EH (cell line): ENCODE measurements around the gene GIT1.

ENCODE experiments used
- DNase-seq: peaks from one replicate; pipeline ENCODE4 v3.0.0-alpha.2; 2015; ENCODE audit warnings: low read depth

The GIT1 gene

GRCh38 chr17:29589524-29590410, at the start of gene GIT1:
TSS of gene GIT1 (minus strand) at chr17:29589648. CDS start at chr17:29589378, 270 bp downstream.
- peak; percentile 87 for DNase-seq

DNA sequence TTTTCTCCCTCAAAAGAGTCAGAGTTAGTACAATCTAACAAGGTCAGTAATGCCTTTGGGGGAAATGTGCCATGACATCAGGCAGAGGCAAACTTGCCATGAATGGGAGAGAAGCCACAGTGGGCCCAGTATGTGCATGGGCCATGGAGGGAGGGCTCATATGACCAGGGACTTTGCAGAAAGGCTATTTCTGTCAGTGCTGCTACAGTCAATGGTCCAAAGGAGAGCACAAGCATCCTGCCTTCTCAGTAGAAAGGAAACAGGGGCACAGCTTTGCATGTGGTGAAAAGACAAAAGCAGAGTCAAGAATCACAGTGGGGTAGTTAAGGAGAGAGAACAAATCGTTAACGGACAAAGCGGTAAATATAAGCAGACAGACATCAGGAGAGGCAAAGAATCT, 44.4 kb upstream of the GIT1 start:
- no peak for DNase-seq

- no peak for DNase-seq
Observed at GRCh38 chr17:29630630-29631193, 41.3 kb upstream of the GIT1 start.

DNA sequence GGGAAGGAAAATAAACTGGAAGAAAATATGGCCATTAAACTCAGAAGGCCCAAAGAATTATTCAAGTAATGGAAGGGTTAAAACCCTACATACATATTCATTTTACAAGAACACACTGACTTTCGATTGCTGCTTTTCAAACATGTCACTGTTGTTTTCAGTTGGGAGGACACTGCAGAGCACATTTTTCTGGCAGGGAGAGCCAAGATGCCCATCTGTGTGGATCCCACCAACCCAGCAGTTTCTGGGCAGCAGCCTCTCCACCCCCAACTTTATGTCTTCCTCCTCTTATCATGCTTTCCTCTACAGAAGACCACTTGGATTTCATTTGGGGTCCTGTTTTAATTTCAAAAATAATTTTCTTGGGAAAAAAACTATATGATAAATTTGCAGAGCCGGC, 40.4 kb upstream of the GIT1 start:
- DNase-seq = no peak

DNA sequence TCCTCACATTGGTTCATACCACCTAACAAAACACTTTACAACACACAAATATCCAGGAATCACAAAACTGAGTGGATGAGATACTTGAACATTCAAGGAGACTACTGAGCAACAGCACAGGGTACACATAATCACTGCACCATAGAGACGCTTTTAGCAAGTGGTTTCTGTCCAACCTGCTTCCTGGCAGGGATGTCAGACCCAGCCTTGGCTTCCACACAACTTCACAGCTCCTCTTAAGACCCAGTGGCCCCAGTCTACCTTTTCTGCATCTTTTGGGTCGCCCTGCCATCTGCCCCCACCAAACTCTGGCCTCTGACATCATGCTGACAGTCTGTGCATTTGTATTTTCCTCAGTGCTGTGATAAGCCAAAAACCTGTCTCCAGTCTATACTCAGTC, 39.2 kb upstream of the GIT1 start:
- no peak for DNase-seq

DNA sequence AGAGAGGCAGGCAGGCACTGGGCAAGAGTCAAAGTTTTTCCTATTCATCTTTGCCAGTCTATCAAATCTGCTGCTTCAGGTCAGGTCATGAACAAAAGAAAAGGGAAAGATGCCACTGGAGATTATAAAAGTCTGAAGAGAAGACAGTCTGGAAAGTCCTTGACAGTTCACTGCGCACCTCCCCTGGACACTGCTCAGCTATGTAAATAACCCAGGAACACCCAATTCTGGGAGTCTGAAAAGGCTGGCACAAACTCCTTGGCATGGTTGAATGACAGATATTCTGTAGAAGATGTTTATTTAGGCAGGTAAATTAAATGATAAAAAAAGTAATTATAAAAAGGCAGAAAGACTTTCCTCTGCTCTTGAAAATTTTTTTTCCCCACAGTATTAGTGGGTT, 38.5 kb upstream of the GIT1 start:
- DNase-seq = no peak

DNA sequence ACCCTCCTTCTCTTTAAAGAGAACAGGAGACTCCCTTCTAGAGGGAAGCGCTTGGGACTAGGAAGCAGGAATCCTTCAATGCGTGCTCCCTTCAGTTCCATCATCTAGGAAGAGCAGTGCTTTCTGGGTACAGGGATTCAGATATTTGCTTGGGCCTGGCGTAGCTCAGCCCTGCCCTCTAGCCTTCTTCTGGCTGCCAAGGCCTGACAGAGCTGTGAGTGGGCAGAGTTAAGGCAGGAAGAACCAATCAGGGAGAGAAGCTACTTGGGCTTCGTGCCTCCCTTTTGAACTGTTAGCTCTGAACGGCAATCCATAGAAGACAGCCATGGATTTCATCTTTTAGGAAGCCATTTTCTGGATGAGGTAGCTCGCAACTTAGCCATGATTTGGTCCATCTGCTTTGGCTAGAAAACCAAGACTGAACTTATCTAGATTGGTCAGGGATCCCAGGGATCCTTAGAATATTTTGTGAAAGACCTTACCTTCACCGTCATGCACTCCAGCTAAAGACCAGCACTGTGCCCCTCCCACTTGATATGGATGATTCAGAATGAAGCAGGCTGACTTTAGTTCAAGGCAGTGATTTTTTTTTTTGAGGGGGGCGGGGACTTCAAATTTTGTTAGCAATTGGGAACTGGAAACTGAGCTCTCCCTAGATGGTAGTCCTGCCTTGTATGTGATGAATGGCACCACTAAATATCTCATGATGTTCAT, 35.7 kb upstream of the GIT1 start:
- peak; percentile 55 for DNase-seq

DNA sequence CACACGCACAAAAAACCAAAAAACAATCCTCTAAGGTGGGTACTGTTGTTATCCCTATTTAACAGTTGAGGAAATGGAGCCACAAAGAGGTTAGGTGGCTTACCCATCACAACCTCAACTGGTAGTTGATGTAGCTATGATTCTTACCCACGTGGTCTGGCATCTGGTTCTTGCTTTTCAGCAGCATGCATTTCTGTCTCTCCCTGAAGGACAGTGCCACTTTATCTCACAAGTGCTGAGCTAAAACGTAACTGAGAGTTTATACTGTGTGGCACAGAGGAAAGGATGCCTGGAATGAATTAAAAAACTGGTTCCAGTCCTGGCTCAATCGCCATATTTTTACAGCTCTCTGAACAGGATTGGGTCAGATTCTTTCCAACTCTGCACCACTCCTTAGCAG, 35.1 kb upstream of the GIT1 start:
- DNase-seq = no peak

DNA sequence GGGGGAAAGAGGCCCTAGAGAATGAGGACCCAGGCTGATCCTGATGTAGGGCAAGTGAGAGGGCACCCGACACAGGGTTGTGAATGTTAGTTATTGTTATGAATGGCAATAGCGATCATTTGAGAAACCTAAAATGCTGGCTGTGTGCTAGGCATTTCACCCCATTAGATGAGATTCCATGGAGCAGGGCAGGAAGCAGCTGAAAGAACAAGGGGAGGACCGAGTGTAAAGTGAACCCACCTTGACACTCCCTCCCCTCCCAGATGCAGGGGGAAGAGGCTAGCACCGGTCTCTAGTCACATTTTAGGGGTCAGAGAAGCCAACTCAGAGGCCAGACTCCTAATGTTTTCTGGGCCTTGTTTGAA, 33.8 kb upstream of the GIT1 start:
- DNase-seq = no peak

DNA sequence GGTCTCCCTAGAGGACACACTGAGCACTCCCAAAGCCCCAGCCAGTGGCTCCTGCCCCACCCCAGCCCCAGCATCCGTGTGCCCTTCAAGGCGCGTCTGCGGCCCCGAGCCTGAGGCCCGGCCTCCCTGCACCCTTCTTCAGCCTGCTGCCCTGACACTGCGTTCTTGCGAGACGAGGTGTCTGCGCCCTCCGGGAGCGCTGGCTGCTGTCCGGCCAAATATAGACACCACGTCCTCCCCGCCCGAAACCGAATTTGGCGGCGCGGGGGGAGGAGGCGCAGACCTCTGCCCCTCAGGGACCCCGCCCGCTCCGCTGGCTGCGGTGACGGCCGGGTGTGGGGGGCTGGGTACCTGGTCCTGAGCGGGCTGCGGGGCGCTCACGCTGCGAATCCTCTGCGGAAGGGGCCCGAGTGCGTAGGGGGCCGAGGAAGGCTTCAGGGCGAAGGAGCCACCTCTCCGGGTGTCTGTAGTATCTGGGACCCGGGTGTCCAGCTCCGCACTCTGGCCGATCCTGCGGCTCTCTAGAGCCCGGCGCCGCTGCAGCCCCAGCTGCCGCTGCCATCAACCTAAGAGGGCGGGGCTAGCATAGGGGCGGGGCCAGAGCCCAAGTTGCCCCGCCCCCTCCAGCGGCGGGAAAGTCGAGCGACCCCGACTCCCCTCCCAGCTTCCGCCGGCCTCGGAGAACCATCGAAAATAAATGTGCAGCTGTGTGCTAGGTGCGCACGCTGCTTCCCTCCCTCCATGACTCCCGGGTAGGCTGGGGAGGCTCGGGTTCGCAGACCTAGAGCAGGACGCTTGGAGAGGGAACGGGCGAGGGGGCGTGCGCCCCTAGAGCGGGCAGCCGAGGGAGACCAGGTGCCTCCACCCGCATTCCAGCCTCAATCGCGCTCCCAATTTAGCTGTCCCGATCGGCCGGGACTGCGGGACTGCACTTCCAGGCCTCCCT, 33.2 kb upstream of the GIT1 start, which contains the start of gene CORO6:
CORO6 (minus strand) TSS at position 576 of the 946 bp plus-strand sequence. CDS start 1,491 bp downstream, outside the sequence.
- DNase-seq = peak; percentile 67

DNA sequence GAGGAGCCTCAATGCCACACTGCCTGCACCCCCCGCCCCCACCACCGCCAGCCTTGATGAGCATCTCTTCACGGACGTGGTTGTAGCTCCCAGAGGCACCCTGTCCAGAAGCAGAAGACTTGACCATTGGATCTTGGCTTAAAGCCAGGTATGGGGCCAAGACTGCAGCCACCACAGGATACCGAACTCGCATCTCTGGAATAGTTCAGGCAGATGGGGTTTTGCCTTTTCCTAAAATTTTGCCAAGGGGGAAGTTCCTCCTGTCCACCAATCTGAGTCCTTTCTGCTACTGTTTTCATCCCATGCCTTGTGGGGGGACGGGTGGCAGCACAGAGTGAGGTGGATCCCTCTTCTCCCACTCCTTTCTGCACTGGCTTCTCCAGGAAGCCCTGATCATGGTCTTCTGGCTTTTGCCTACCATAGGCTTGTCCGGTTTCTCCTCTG, 32.3 kb upstream of the GIT1 start:
- peak; percentile 46 for DNase-seq

GRCh38 chr17:29620779-29621500, 31.5 kb upstream of the GIT1 start:
- no peak for DNase-seq

DNA sequence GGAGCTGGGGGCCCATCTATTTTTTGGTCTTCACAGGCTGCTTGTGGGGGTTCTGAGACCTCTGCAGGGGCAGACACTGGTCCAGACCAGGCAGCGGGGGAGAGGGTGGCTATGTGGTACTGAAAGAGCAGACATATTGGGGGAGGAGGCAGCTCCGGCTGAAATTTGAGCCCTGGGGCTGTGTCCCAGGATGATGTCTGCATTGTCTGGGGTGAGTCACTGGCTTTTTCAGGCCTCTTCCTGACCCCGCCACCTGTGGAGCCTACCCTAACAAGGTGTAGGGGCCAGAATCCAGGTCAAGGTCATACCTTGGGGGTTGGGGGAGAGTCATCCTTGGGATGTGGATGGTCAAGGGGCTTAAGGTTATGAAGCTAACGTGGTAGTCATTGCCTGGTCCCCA, 30.8 kb upstream of the GIT1 start:
- peak; percentile 72 for DNase-seq

- DNase-seq = peak; percentile 77
Observed at GRCh38 chr17:29619251-29619650, 29.8 kb upstream of the GIT1 start.

DNA sequence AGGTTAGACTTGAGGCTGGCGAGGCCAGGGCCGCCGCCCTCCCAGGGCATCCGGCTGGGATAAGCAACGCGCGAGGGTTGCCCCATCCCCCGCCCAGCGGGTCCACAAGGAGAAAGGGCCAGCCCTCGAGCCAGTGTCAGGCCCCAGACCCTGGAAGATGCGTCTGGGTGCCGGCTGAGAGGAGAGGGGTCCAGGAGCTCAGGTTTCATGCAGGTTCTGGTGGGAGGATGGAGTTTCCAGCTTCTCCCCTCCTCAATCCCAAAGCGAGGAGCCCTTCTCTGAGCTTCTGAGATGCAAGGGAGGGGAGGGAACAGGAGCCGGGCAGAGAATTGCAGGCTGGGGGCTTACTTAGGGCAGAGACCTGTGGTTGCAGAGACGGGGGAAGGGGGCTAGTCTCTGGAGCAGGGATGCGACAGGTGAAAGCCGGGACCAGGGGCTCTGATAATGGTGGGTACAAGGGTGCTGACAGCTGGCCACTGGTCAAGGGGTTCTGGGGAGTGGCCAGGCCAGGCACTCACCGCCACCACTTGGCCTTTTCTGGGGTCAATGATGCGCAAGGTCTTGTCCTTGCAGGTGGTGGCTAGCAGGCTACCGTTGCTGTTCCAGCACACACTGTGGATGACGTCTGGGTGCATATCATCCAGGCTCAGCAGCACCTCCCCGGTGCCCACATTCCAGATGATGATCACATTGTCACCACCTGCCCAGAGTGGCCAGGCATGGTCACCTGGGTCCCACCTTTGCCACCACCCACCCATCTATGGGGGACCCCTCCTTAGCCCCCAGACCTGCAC, 29.0 kb upstream of the GIT1 start:
- DNase-seq = no peak

GRCh38 chr17:29617481-29618271, 28.2 kb upstream of the GIT1 start:
- peak; percentile 60 for DNase-seq

- DNase-seq = peak; percentile 65
Observed at GRCh38 chr17:29617125-29617480, 27.7 kb upstream of the GIT1 start.

DNA sequence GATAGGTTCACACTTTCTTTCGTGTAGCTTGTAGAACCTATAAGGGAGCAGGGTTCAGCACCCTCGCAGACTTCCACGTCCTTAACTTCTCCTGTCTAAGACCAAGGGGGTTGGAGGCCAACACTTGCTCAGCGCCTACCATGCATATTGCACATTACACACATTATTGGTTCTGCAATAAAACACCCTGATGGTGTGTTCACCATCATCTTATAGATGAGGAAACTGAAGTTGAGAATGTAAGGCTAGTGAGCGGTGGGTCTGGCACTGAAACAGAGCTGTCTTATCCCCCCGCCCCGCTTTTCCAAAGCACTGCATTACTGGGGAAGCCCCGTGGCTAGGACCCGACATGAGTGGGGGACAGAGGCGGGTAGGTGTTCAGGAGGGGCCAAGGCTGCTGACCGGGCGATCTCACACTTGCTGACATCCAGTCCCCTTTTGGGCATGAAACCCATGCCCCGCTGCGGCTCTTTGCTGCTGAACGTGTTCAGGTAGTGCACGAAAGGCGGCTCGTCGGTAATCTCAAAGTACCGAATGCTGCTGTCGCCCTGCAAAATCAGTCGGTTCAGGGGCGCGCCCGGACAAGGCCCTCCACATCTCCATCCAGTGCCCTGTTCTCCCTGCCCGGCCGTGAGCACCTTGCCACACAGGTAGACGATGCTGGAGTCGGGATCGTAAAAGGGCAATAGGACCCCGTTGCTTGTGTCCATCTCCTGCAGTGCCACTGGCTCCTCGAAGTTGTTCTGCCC, 27.0 kb upstream of the GIT1 start:
- DNase-seq = no peak
